Activated T-helper 1 cell treated with Interleukin-2 at 50 U/mL for 16 hours (primary cell): Measurements from ENCODE around the gene RAF1.

ENCODE experiments used
- DNase-seq: peaks from one replicate; pipeline ENCODE4 v3.0.0-alpha.2; 2020; ENCODE audit warnings: low read depth

The RAF1 gene

DNA sequence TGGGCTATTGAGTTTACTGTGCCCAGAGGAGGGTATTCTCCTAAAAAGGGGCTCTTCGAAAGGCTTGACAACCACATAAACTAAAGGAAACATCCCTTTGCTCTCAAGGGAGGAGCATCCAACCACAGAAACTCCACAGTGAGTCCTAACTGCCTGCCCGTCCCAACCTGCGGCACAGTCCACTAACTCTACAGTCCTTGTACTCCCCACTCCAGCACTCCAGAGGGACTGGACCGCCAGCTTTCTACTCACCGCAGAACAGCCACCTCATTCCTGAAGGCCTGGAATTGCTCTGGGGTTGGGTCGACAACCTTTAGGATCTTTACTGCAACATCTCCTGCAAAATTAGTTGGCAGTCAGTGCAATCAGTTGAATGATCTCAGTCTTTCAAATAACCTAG is 72.5 kb downstream of the RAF1 start:
- no peak for DNase-seq

DNA sequence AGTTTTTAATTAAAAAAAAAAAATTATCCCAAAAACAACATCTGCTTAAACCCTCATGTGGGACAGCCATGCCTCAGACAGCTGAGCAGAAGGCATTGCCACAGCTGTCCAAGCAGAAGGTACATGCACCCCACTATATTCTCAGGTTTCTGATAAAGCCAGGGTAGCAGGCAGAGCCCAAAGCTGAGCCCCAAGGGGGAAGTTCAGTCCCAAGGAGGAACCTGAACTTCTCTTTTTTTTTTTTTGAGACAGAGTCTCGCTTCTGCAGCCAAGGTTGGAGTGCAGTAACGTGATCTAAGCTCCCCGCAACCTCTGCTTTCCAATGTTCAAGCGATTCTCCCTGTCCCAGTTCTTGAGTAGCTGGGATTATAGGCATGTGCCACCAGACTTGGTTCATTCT is 73.8 kb downstream of the RAF1 start:
- no peak for DNase-seq

DNA sequence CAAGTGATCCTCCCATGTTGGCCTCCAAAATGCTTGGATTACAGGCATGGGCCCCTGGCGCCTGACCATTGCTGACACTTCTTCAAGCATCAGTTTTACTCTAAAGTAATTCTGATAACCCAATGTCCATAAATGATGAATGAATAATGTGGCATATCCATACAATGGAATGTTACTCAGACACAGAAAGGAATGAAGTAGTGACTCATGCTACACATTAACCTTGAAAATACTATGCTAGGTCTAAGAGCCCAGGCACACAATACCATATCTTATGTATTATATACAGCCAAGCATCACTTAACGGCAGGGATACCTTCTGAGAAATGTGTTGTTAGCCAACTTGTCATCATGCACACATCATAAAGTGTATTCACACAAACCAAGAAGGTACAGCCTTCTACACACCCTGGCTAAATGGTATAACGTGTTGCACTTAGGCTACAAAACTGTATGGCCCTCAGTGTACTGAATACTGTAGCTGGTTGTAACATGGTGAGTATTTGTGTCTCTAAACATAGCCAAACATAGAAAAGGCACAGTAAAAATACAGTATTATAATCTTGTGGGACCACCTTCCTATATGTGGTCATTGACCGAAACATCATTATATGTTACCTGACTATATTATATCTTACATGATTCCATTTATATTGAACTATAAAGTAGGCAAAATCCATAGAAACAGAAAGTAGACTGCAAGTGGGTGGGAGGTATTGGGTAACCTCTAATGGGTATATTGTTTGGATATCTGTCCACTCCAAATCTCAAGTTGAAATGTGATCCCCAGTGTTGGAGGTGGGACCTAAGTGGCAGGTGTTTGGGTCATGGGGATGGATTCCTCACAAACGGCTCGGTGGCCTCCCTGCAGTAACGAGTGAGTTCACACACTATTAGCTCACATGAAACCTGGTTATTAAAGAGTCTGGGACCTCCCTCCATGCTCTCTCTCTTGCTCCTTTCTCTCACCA is 75.6 kb downstream of the RAF1 start:
- DNase-seq: no peak

DNA sequence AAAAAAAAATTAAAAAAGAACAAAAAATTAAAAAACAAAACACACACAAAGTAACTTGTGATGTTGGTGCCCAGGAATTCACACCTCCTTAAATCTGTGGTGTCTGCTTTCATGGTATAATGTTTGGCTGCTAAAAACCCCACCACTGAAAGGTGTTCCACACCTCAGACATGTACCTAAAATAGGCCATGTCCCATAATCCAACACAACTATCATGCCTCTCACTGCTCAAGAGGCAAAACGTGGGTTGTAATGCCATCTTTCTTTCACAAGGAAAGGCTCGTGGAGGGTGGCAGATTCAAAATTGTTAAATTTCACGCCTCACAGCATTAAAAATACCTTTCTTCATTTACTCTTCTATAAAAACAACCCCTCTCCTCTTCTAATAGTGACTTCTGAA is 77.5 kb downstream of the RAF1 start:
- no peak for DNase-seq

DNA sequence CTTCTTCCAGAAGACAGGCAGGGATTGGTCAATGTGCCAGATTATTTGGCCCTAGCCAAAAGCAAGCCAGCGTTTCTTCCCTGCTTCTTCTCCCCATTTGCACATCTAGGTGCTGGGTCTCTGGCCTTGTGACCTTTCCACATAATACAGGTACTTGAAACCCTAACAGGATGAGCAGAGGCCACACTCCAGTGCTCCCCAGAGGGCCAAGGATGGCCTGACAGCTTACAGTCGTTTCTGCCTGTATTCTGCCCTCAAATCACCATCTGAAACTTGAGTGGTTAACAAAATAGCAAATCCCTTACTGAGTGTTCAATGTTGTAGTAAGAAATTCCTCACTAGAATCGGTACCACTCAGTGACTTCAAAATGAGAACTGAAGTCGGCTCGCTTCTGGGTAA is 77.9 kb downstream of the RAF1 start:
- DNase-seq: no peak

DNA sequence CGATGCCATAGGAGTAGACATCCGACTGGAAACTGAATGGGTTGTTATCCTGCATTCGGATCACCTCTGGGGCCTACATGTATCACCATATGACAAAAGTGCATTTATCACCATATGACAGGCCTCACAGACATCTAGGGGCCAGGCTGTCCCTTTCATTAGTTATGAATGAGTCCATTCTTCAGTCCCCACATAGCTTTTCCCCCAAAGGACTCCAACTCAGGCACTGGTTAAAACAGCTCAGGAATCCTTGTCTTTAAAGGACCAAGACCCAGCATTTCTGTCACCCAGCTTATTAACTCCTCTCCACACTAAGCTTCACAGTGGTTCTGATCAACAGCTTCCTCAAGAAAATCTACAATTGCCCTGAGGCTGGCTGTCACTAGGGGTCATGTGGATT is 78.7 kb downstream of the RAF1 start:
- no peak for DNase-seq

DNA sequence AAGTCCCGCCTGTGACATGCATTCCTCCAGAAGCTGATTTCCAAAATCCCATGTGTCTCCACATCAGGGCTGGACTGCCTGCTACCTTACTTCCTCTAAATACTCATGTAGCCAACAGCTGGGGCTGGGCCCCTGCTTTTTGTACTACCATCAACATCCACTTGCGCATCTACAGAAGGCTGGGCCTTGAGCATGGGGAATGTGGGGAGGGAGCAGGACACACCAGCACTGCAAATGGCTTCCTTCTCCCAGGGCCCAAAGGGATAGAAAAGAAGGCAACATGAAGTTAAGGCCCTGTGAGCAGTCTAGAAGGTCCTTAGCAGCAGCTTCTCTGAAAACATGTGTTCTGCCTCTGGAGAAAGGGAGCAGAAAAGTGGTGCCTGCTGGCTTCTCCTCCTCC is 79.8 kb downstream of the RAF1 start:
- no peak for DNase-seq

DNA sequence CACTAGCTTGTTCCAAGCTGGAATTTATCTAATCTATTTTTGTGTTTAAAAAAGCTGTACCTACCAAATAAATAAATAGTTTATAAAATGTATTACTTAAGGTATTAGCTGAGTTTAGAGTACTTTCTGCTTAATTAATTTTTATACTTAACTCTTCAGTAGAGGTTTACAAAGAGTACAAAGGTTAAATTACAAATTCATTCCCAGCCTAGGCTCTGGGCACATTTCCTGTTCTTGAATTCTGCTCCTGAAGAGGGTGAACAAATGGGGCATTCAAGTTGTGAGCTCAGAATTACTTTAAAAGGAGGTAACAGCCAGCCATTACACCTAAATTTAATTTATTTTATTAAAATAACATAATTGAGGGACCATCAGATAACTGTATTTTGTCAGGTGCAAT is 80.6 kb downstream of the RAF1 start:
- no peak for DNase-seq

DNA sequence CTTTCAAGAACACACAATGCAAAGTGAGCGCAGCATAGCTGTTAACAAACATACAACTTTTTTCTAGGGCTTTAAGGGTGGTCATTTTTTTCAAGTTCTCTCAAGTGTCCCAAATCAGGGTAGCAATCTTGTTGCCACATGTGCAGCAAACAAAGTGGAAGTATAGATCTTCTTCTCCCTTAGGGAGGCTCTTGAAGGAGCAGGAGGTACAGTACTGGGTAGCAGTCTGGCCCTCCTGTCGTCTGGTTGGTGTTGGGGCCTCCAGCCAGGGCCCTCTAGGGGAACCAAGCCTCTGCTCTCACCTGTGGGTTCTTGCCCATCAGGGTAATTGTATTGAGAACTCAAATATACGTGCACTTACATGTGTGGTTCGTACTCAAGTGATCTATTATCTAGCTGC is 81.2 kb downstream of the RAF1 start:
- no peak for DNase-seq

DNA sequence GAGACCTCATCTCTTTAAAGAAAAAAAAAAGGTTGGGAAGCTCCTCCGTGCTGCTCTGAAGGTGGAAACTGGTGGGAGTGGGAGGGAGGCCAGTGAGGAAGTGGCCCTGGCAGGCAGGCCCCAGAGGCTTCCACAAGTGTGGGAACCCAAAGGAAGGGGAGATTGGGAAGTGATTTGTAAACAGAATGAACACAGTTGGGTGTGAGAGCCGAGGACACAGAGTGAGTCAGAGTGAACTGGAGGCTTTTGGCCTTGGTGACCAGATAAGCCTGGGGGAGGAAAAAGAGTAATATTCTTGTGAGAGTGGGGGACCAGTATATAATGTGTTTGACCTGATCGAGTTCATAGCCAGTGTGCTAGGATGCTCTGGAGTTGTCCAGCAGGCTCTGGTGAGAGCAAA is 84.0 kb downstream of the RAF1 start:
- no peak for DNase-seq

DNA sequence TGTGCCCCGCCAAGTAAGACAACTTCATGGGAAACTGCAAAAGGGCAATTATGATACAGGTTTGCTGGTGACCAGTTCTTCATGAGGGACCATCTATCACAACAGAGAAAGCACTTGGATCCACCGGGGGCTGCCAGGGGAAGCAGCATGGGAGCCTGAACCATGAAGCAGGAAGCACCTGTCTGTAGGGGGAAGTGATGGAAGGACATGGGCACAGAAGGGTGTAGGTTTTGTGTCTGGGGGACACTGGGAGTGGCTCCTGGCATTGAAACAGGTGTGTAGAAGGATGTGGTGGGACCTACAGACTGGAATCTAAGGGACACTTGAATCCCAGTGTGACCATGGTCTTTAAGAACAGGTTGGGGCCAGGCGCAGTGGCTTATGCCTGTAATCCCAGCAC is 84.5 kb downstream of the RAF1 start:
- no peak for DNase-seq

DNA sequence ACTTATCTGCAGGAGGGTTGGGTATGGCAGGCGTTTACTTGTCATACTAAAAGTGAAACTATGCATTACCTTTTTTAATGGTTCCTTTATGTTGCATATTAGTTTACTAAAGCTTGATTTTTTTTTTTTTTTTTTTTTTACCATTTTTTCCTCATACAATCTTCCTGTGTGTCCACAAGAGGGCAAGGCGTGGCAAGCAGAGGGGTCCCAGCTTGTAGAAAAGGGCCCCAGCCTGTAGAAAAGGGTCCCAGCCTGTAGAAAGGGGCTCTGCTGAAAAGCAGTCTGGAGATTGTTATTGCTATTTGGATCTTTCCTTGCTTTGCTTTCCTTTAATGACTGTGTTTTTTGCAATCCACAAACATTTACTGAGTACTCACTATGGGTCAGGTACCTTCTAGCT is 85.2 kb downstream of the RAF1 start:
- DNase-seq: no peak

DNA sequence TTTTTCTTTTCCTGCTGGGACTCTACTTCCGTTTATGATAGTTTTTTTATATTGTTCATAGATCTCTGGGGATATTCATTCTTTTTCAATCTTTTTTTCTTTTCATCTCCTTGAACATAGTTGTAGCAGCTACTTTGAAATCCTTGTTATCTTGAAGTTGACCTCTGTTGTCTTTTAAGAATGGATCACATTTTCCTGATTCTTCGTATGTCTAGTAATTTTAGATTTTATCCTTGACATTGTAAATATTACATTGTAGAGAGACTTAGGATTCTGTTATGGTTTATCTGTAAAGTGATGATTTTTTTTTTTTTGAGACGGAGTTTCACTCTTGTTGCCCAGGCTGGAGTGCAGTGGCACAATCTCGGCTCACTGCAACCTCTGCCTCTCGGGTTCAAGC is 86.5 kb downstream of the RAF1 start:
- DNase-seq: no peak

DNA sequence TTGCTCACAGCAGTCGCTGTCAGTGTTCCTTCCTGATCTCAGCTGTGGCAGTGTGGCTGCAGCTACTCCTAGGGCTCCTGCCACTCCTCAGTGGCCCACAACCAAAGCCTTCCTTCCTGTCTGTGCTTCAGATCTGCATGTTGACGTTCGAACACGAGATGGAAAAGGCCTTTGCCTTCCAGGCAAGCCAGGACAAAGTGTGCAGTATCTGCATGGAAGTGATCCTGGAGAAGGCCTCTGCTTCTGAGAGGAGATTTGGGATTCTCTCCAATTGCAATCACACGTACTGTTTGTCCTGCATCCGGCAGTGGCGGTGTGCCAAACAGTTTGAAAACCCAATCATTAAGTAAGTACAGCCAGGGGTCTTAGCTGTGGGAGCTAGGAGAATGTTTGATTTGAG is 89.3 kb downstream of the RAF1 start:
- no peak for DNase-seq

DNA sequence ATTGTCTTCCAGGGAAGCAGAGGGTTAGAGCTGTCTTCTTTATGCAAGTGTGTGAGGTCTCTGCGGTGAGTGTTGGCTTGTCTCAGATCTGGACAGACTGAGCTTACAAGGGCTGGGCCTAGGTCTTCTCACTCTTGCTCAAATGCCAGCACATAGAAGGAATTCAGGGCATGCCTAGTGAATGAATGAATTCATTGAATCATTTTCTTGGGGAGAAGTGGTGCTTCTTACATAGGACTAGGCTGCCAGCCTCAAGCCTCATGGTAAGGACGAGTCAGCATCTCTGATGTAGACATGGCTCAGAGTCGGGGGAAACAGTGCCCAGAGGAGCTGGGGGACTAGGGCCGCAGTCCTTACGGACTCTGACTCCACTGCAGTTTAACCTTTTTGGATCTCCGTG is 89.8 kb downstream of the RAF1 start:
- no peak for DNase-seq

DNA sequence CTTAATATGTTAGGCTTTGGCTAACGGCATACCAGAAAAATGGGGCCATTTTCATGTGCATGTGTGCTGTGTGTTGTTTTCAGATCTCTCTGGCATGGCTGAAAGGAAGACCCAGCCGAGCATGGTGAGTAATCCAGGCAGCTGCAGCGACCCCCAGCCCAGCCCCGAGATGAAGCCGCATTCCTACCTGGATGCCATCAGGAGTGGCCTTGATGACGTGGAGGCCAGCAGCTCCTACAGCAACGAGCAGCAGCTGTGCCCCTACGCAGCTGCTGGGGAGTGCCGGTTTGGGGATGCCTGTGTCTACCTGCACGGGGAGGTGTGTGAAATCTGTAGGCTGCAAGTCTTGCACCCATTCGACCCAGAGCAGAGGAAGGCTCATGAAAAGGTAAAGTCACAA is 91.9 kb downstream of the RAF1 start:
- no peak for DNase-seq

DNA sequence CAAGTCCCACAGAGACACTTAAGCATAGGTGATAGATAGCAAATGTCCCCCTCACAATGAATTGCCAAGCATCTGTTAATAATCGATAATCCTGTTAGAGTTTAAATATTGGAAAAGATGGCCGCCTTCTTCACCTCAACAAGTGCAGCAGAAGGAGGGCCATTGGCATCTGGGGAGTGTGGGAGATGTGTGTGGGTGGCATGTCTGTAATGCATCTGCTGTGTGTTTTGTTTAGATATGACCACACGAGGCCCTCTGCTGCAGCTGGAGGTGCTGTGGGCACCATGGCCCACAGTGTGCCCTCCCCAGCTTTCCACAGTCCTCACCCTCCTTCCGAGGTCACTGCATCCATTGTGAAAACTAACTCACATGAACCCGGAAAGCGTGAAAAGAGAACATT is 94.1 kb downstream of the RAF1 start:
- DNase-seq: no peak

DNA sequence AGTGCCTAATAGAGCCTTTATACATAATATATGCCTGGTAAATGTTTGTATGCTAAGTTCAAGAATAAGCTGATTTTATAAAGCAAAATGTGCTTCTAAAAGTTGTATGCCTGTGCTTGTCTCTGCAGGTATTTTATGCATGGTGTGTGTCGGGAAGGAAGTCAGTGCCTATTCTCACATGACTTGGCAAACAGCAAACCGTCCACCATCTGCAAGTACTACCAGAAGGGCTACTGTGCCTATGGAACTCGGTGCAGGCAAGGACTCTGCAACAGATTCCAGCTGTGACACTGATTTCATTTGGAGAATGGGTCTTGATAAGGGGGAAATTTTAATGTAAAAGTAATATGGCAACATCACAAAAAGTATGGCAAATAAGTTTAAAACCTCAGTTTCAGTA is 95.2 kb downstream of the RAF1 start:
- DNase-seq: no peak

DNA sequence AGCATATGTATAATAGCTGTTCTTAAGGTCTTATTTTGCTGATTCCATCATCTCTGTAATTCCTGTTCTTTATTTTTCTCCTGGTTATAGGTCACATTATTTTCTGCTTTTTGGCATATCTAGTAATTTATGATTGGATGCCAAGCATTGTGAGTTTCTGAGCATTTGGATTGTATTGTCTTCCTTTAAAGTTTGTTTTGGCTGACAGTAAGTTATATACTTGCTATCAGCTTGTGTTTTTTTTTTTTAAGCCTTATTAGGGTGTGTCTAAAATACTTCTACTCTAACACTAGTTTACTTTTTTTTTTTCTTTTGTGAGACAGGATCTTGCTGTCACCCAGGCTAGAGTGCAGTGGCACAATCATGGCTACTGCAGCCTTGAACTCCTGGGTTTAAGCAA is 96.9 kb downstream of the RAF1 start:
- DNase-seq: no peak

DNA sequence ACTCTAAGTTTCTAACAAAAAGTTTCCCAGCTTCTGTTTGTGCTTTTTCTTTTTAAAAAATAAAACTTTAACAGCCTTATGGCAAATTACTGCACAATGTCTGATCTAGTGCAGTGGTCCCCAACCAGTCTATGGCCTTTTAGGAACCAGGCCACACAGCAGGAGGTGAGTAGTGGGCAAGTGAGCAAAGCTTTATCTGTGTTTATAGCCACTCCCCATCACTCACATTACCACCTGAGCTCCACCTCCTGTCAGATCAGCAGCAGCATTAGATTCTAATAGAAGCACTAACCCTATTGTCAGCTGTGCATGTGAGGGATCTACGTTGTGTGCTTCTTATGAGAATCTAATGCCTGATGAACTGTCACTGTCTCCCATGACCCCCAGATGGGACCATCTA is 101.5 kb downstream of the RAF1 start:
- DNase-seq: no peak

DNA sequence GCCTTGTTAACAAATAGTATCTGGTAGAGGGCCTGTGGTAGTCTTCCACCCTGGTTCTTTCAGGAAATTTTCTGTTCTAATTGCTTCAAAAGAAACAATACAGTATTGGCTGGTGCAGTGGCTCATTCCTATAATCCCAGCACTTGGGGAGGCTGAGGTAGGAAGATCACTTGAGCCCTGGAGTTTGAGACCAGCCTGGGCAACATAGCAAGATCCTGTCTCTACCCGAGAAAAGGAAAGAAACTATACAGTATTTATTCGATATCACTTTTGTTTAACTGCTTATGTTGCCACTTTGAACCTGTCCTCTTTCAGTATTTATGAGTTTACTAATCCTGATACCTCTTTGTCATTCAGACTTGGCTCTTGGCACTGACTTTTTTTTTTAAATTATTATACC is 102.5 kb downstream of the RAF1 start:
- no peak for DNase-seq

DNA sequence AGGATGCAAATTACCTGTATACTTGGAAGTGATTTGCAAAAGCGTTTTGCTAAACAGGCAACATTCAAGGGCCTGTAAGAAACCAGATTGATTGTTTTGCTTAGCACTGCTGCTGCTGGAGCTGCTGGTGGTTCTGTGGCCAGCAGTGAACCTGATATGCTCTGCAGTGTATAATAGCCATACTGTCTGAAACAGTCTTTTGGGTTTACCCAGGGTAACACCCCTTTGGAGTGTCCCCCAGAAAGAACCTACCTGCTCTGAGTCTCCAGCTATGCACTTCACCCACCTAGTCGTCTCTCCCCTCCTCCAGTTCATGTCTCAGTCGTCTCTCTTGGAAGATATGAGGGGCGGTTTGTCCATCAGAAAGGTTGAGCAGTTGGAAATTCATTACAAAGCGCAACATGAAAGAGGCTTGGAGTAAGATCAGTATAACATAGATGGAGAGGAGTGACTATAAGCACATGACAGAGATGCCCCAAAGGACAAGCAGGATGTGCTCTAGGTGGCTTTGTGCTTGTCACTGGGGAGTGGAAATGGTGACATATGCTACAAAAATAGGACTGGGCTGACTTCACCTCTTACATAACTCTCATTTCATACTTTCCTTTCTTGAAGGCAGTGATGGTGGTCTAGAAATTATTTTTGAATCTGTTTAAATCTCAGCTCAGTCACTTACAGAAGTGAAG is 103.3 kb downstream of the RAF1 start:
- no peak for DNase-seq

DNA sequence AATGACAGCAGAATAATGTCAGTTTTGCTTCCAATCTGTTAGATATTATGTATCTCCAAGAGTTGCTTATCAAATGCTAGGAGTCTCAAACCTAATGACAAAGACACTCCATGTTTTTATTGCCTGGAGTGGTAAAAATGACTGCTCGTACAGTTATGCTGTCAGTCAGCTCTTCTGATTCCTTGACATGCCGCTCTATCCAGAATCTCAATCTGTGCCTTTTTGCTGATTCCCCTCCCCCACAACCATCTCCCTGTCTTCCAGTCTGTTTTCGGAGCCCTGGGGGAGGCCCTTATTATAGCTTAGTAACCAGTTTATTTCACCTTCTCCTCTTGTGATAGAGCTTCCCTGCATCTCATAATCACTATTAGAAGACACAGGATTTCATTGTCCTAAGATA is 104.4 kb downstream of the RAF1 start:
- no peak for DNase-seq

DNA sequence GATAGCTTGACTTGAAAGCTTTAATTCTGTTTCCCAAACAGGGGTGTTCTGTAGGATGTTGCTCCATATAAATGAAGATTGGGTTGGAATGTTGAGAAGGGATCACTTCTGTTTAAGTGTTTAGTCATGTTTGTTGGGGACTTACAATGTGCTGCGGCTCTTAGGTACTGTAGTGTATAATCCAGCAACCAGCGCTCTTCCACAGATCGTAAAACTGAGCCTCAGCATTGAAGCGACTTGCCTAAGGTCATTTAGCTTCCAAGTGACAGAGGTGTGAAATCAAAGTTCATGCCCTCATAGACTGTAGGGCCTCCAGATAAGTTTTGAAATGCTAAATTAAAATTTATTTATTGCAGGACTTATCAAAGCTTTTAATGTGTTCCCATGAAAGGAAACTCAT is 105.2 kb downstream of the RAF1 start:
- no peak for DNase-seq
